Loucy (cell line): Measurements from ENCODE around the gene FOXP1.

Experiments used
- H2AFZ ChIP-seq: fragments of 200-600 bp; sonication (generic); 2 replicates; pipeline ENCODE4 v1.6.0; 2016; ENCODE audit warnings: antibody characterized with exemption, mild to moderate bottlenecking, low read length, moderate library complexity
- H3F3A ChIP-seq: fragments of 200-600 bp; 2 replicates; pipeline ENCODE4 v1.6.0; 2016; ENCODE audit warnings: antibody characterized with exemption, low read depth, mild to moderate bottlenecking
- H3K27me3 ChIP-seq: fragments of 200-600 bp; sonication (generic); 2 replicates; pipeline ENCODE4 v1.6.1; 2014; ENCODE audit warnings: low read length, mild to moderate bottlenecking; ENCODE audit not compliant: insufficient read depth, poor library complexity, severe bottlenecking
- H3K36me3 ChIP-seq: fragments of 200-600 bp; sonication (generic); 2 replicates; pipeline ENCODE4 v1.6.1; 2016; ENCODE audit warnings: low read length; ENCODE audit not compliant: insufficient read depth
- H3K4me1 ChIP-seq: fragments of 200-600 bp; sonication (generic); 2 replicates; pipeline ENCODE4 v1.5.1; 2014; ENCODE audit warnings: low read length, mild to moderate bottlenecking; ENCODE audit not compliant: insufficient read depth, poor library complexity, severe bottlenecking
- H3K4me2 ChIP-seq: fragments of 200-600 bp; sonication (generic); 2 replicates; pipeline ENCODE4 v1.6.0; 2014; ENCODE audit warnings: antibody characterized with exemption, low read length, low read depth, mild to moderate bottlenecking; ENCODE audit not compliant: poor library complexity, severe bottlenecking
- H3K4me3 ChIP-seq: fragments of 200-600 bp; sonication (generic); 2 replicates; pipeline ENCODE4 v1.5.1; 2014; ENCODE audit warnings: low read length, mild to moderate bottlenecking, mixed read lengths; ENCODE audit not compliant: poor library complexity, severe bottlenecking
- H3K79me2 ChIP-seq: fragments of 200-600 bp; sonication (generic); 2 replicates; pipeline ENCODE4 v1.6.1; 2014; ENCODE audit warnings: low read length; ENCODE audit not compliant: insufficient read depth
- H3K9ac ChIP-seq: fragments of 200-600 bp; sonication (generic); 2 replicates; pipeline ENCODE4 v1.6.0; 2014; ENCODE audit warnings: mild to moderate bottlenecking, low read depth, low read length, moderate library complexity; ENCODE audit not compliant: poor library complexity, severe bottlenecking
- H3K9me2 ChIP-seq: fragments of 200-600 bp; sonication (generic); replicated peaks from 2 replicates; pipeline ENCODE4 v1.6.1; 2016; ENCODE audit warnings: low read depth, low read length, mixed read lengths
- H3K9me3 ChIP-seq: fragments of 200-600 bp; sonication (generic); 2 replicates; pipeline ENCODE4 v1.6.1; 2014; ENCODE audit warnings: mild to moderate bottlenecking, antibody characterized with exemption, low read length, low read depth; ENCODE audit not compliant: insufficient read depth
- H4K20me1 ChIP-seq: fragments of 200-600 bp; sonication (generic); 2 replicates; pipeline ENCODE4 v1.6.0; 2014; ENCODE audit warnings: antibody characterized with exemption, low read length, mild to moderate bottlenecking; ENCODE audit not compliant: insufficient read depth, poor library complexity, severe bottlenecking
- CTCF ChIP-seq: fragments of 200-600 bp; sonication (generic); conservative IDR thresholded peaks from 2 replicates; pipeline ENCODE4 v1.5.1; 2014; ENCODE audit warnings: mild to moderate bottlenecking, antibody characterized with exemption, low read length
- EZH2phosphoT487 ChIP-seq: fragments of 200-600 bp; IDR thresholded peaks from 2 replicates; pipeline ENCODE4 v1.6.1; 2018; ENCODE audit warnings: antibody characterized with exemption, mild to moderate bottlenecking, moderate library complexity, borderline replicate concordance

FOXP1 gene

GRCh38 chr3:71277341-71277740 is 306.2 kb downstream of the FOXP1 start:
- Histone ChIP-seq H3K9me2 (no peaks in the 10 kb centered on the region), H3K79me2 (peaks cover 14% of the 10 kb centered on the region; the same call in 1 of the 2 replicates), H3K9me3 (no peaks in the 10 kb centered on the region), H4K20me1 (no peaks in the 10 kb centered on the region), H3K9ac (no peak overlapping the region), H3K4me3 (no peak overlapping the region), H3K4me2 (no peak overlapping the region), H3F3A (no peaks in the 10 kb centered on the region), H3K36me3 (no peaks in the 10 kb centered on the region), H3K4me1 (peaks cover 4% of the 10 kb centered on the region), H3K27me3 (no peaks in the 10 kb centered on the region), H2AFZ (no peak overlapping the region)
- TF ChIP-seq EZH2phosphoT487: no peak
- TF ChIP-seq CTCF: no peak

- peaks cover 4% of the 10 kb centered on the region for H3K4me1 ChIP-seq
These were observed 307.0 kb downstream of the FOXP1 start for GRCh38 chr3:71276531-71276930.

GRCh38 chr3:71273453-71273852 is 310.1 kb downstream of the FOXP1 start:
- TF ChIP-seq EZH2phosphoT487 (no peak), CTCF (no peak)
- H3F3A ChIP-seq: no peaks in the 10 kb centered on the region
- no peak overlapping the region for H2AFZ ChIP-seq
- no peaks in the 10 kb centered on the region for H3K9me2 ChIP-seq
- H4K20me1 ChIP-seq: no peaks in the 10 kb centered on the region
- H3K4me3 ChIP-seq: no peak overlapping the region
- no peaks in the 10 kb centered on the region for H3K36me3 ChIP-seq
- peaks cover 4% of the 10 kb centered on the region for H3K4me1 ChIP-seq
- peaks cover 4% of the 10 kb centered on the region; the same call in 1 of the 2 replicates for H3K79me2 ChIP-seq
- H3K9me3 ChIP-seq: no peaks in the 10 kb centered on the region
- H3K4me2 ChIP-seq: no peak overlapping the region
- no peak overlapping the region for H3K9ac ChIP-seq
- H3K27me3 ChIP-seq: no peaks in the 10 kb centered on the region

More at GRCh38 chr3:71276531-71276930, 307.0 kb downstream of the FOXP1 start:
- H3K9me3 ChIP-seq: no peaks in the 10 kb centered on the region
- peaks cover 8% of the 10 kb centered on the region; the same call in 1 of the 2 replicates for H3K79me2 ChIP-seq
- no peak overlapping the region for H3K4me3 ChIP-seq
- no peaks in the 10 kb centered on the region for H4K20me1 ChIP-seq
- H3K36me3 ChIP-seq: no peaks in the 10 kb centered on the region
- no peaks in the 10 kb centered on the region for H3K27me3 ChIP-seq
- TF ChIP-seq EZH2phosphoT487 (no peak), CTCF (no peak)
- H3K9me2 ChIP-seq: no peaks in the 10 kb centered on the region
- H3K4me2 ChIP-seq: no peak overlapping the region
- H2AFZ ChIP-seq: no peak overlapping the region
- H3K9ac ChIP-seq: no peak overlapping the region
- H3F3A ChIP-seq: no peaks in the 10 kb centered on the region
